Measurements from ENCODE around the gene ARAP1. TPM values are rescaled to one million over a fixed set of nuclear protein-coding genes. Genes with fewer than 3 reads are reported as not detected.
A peak's percentile ranks its signal among the peaks of the same experiment; 100 is the strongest.

The ARAP1 gene
- total RNA-seq, 2 donors from 2014 or later, result 74.0 to 83.8 TPM

DNA sequence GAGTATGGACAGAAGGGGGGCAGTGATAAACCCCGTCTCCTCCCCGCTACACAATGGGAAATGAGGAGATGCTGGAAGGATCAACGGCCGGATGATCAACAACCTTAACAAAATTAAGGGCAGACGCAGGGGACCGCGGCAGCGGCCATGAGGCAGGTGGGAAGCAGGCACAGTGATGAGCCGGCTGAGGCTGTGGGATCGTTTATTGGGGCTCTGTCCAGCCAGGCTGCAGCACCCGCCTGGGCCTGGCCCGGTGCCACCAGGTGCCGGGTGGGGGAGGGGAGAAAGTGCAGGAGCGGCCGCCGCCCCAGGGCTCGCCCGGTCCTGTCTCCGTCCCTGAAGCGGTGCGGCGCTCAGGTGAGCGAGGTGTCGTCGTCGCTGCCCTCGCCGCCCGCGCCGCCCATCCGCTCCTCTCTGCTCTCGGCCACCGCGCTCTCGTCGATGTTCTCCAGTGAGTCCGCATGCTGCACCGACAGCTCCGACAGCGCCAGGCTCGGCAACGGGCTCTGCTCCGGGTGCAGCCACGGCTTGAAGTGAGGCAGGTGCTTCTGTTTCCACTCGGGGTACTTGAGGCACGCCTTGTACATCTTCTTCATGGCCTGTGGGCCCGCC, 2.4 kb upstream of the ARAP1 start:
- H3K9me3 ChIP-seq, result no peaks in the 10 kb centered on the region
- TF ChIP-seq, protein P1, sequence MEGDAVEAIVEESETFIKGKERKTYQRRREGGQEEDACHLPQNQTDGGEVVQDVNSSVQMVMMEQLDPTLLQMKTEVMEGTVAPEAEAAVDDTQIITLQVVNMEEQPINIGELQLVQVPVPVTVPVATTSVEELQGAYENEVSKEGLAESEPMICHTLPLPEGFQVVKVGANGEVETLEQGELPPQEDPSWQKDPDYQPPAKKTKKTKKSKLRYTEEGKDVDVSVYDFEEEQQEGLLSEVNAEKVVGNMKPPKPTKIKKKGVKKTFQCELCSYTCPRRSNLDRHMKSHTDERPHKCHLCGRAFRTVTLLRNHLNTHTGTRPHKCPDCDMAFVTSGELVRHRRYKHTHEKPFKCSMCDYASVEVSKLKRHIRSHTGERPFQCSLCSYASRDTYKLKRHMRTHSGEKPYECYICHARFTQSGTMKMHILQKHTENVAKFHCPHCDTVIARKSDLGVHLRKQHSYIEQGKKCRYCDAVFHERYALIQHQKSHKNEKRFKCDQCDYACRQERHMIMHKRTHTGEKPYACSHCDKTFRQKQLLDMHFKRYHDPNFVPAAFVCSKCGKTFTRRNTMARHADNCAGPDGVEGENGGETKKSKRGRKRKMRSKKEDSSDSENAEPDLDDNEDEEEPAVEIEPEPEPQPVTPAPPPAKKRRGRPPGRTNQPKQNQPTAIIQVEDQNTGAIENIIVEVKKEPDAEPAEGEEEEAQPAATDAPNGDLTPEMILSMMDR (IDR thresholded peaks at IDR 0.05), result no peak
- no peak for DNase-seq (ENCODE audit: low spot score)
- H3K4me3 ChIP-seq, result no peak overlapping the region
- H3K27me3 ChIP-seq, result no peaks in the 10 kb centered on the region
- H3K4me1 ChIP-seq, result peaks cover 0 to 36% of the 10 kb centered on the region in 2 donors
- no peak overlapping the region for H3K27ac ChIP-seq
- H3K36me3 ChIP-seq, result no peaks in the 10 kb centered on the region

DNA sequence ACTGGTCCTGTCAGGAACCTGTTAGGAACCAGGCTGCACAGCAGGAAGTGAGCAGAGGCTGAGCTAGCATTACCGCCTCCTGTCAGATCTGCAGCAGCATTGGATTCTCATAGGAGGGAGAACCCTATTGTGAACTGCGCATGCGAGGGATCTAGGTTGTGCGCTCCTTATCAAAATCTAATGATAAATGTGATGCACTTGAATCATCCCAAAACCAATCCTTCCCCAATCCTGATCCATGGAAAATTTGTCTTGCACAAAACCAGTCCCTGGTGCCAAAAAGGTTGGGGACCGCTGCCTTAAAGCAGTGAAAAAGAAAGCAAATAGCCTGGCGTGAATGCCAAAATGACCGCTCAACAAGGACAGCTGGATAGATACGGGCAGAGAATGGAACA, 1.9 kb upstream of the ARAP1 start:
- H3K4me1 ChIP-seq, result peaks cover 0 to 31% of the 10 kb centered on the region in 2 donors

DNA sequence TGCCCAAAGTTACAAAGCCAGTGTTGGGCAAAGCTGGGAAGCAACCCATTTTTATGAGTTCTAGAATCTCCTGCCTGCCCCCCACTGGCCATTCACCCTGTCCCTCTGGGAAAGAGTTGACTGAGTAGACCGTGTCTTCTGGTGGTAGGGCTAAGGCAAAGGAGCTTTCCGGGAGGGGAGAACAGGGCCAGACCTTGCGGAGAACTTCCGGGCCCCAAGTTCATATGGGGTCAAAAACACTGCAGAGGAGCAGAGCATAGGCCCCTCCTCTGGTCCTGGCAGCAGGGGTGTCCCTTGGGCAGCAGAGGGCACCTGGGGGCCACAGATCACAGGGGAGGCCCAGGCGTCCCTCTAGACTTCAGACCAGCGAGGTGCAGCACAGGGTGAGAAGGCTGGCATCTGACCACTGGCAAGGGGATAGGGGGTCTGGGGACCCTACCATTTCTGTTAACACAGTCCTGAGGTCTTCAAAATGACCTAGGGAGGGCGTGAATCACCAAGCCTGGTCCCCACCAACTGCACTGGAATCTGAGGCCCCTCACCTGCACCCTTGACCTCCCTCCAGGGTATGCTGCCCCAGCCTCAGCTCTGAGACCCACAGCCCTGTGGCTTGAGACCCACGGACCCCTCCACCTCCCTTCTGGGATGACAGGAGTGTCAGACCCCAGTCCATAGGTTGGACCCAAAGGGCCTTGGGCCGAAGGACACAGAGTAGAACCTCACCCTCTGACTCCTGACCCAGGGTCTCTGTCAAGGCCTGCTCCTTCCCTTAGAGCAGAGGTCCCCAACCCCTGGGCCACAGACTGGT, 1.3 kb upstream of the ARAP1 start:
- Histone ChIP-seq H3K4me3 (no peak overlapping the region), H3K27me3 (no peaks in the 10 kb centered on the region), H3K36me3 (no peaks in the 10 kb centered on the region), H3K27ac (peak overlapping the region in 1 of 2 donors; percentile 76), H3K4me1 (peaks cover 0 to 25% of the 10 kb centered on the region in 2 donors), H3K9me3 (no peaks in the 10 kb centered on the region)
- TF ChIP-seq, protein P1 (IDR thresholded peaks at IDR 0.05), result peak in 1 of 2 donors; percentile 14
- DNase-seq (ENCODE audit: low spot score), result no peak

More for the DNA sequence above, 1.9 kb upstream of the ARAP1 start:
- H3K27ac ChIP-seq, result no peak overlapping the region
- no peak for DNase-seq (ENCODE audit: low spot score)
- no peak overlapping the region for H3K4me3 ChIP-seq
- no peaks in the 10 kb centered on the region for H3K36me3 ChIP-seq
- TF ChIP-seq, protein P1 (IDR thresholded peaks at IDR 0.05), result no peak
- no peaks in the 10 kb centered on the region for H3K9me3 ChIP-seq
- no peaks in the 10 kb centered on the region for H3K27me3 ChIP-seq

DNA sequence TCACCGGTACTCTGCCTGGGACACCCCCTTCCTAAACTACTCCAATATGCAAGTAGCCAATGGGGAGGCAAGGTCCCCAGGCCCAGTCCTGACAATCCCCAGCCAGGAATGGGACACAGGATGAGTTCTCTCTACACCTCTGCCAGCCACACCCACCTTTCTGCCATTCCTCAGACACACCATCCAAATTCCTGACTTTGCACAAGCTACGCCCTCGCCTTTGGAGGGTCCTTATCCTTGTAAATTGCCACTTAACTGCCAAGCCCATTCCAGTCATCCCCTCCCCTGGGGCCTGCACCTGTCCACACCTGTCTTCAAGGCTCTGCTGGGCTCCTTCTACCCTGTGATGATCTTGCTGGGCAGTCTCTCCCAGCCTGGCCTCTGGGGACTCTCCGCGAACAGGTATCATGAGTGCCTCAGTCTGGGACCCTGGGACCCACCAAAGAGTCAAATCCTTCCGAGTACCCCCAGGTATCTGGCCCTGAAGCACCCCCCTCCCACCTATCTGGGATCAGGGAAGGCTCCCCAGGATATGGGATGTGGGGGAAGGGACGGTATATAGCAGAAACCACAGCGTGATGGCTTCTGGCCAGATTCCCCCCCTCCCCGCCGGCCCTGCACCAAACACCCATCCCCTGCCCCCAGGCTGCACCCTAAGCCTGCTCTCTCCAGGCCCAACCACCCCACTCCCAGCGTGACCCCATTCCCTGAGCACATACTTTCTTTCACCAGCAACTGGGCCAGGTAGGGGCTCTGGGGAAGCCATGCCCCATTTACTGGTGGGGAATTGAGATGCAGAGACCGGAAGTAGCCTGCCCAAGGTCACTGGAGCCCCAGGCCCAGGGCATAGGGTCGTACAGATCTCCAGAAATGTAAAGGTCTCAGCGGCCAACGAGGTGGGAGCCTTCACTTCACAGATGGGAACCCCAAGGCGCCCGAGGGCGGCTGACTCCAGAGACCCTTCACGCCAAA, 806 bp downstream of the ARAP1 start:
- Histone ChIP-seq H3K27ac (peak overlapping the region; percentile 24 to 76), H3K9me3 (no peaks in the 10 kb centered on the region), H3K4me3 (peak overlapping the region; percentile 59 to 60), H3K4me1 (peaks cover 0 to 24% of the 10 kb centered on the region in 2 donors), H3K27me3 (no peaks in the 10 kb centered on the region), H3K36me3 (no peaks in the 10 kb centered on the region)
- TF ChIP-seq, protein P1 (IDR thresholded peaks at IDR 0.05), result no peak
- DNase-seq (ENCODE audit: low spot score), result no peak

DNA sequence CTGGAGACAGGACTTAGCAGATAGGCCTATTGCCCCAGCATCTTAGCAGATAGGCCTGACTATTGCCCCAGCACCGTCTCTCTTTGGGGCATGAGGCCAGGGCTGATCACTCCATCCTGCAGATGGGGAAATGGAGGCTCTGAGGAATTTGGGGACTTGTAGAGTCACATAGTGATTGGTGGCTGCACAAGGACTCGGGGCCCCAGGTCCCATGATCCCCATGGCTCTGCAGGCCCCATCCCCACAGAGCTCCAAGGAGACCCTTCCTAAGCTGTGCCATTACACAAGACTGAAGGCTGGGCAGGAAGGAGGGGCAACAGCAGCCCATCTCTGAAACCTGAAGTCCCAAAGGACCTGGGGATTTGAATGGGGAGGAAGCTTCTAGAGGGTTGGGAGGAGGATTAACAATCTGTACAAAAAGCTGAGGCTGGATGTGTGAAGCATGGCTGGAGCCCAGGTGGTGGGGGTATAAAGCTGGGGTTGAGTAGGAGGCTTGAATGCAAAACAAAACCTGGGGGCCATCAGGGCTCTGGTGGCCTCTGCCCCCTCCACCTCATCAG, 1.6 kb downstream of the ARAP1 start:
- H3K27me3 ChIP-seq, result no peaks in the 10 kb centered on the region
- DNase-seq (ENCODE audit: low spot score), result no peak
- H3K4me3 ChIP-seq, result no peak overlapping the region
- H3K27ac ChIP-seq, result peak overlapping the region in 1 of 2 donors; percentile 76
- TF ChIP-seq, protein P1 (IDR thresholded peaks at IDR 0.05), result no peak
- H3K36me3 ChIP-seq, result no peaks in the 10 kb centered on the region
- H3K9me3 ChIP-seq, result no peaks in the 10 kb centered on the region
- peaks cover 0 to 24% of the 10 kb centered on the region in 2 donors for H3K4me1 ChIP-seq

All from right atrium auricular region (tissue), 2 donors.